Naive thymus-derived CD4-positive, alpha-beta T cell (primary cell): ENCODE results near the gene WNT3A. TPM values are rescaled to one million over a fixed set of nuclear protein-coding genes. Genes with fewer than 3 reads are reported as not detected.

Source experiments
- ATAC-seq: fragments of 150-1000 bp; cut with Tn5 transposase; 2 replicates; pipeline ENCODE4 v1.10.0; 2021; ENCODE audit warnings: mild to moderate bottlenecking, moderate library complexity
- CTCF ChIA-PET: fragments of 350-600 bp; sonication (Branson Sonifier 250); formaldehyde crosslinking; loops from one replicate; lab custom pipeline; 2021; ENCODE audit warnings: antibody characterized with exemption; lab: Charles Lee
- POLR2A ChIA-PET: fragments of 350-600 bp; sonication (Branson Sonifier 250); formaldehyde crosslinking; loops from one replicate; lab custom pipeline; 2021; ENCODE audit warnings: antibody characterized with exemption, inconsistent platforms; lab: Charles Lee
- DNase-seq, 9 donors: peaks; one replicate each; pipeline versions ENCODE4 v3.0.0 to v3.0.0-alpha.2; 2020 to 2022; ENCODE audit warnings: mixed read lengths in 1 of 9
- H3K27ac ChIP-seq: one replicate; pipeline ENCODE4 v1.7.0; 2013; ENCODE audit warnings: mild to moderate bottlenecking, low read depth, low read length, moderate library complexity
- H3K27me3 ChIP-seq, 2 donors: one replicate each; pipeline ENCODE4 v1.7.0; 2013; ENCODE audit warnings: low read length in 2 of 2, mild to moderate bottlenecking in 2 of 2, moderate library complexity in 2 of 2; ENCODE audit not compliant: control insufficient read depth in 2 of 2, insufficient read depth in 2 of 2
- H3K36me3 ChIP-seq, 3 experiments: 1 replicate in 2 of 3; 2 replicates in 1 of 3; pipeline ENCODE4 v1.7.0; 2013; ENCODE audit warnings: low read length in 3 of 3, mild to moderate bottlenecking in 3 of 3, moderate library complexity in 1 of 3; ENCODE audit not compliant: insufficient read depth in 3 of 3, control insufficient read depth in 2 of 3
- H3K4me1 ChIP-seq, 2 donors: one replicate each; pipeline ENCODE4 v1.7.0; 2013; ENCODE audit warnings: low read length in 2 of 2, mild to moderate bottlenecking in 2 of 2, moderate library complexity in 1 of 2; ENCODE audit not compliant: control insufficient read depth in 2 of 2, insufficient read depth in 2 of 2
- H3K4me3 ChIP-seq: 2 replicates; pipeline ENCODE4 v1.7.0; 2013; ENCODE audit warnings: mild to moderate bottlenecking, low read length
- H3K9me3 ChIP-seq, 3 experiments: 1 replicate in 2 of 3; 2 replicates in 1 of 3; pipeline ENCODE4 v1.7.0; 2013; ENCODE audit warnings: low read length in 3 of 3; ENCODE audit not compliant: control insufficient read depth in 2 of 3
- H3K27ac Mint-ChIP-seq, 9 donors: one replicate each; pipeline ENCODE4 v1.8.0; 2020 to 2022; ENCODE audit warnings: mixed read lengths in 9 of 9, mild to moderate bottlenecking in 8 of 9, moderate library complexity in 5 of 9, inconsistent platforms in 2 of 9
- H3K27me3 Mint-ChIP-seq, 5 donors: one replicate each; pipeline ENCODE4 v1.8.0; 2021 to 2022; ENCODE audit warnings: mixed read lengths in 5 of 5, mild to moderate bottlenecking in 1 of 5
- H3K36me3 Mint-ChIP-seq, 5 donors: one replicate each; pipeline ENCODE4 v1.8.0; 2020 to 2022; ENCODE audit warnings: mixed read lengths in 5 of 5, mild to moderate bottlenecking in 3 of 5, inconsistent platforms in 1 of 5
- H3K4me1 Mint-ChIP-seq, 7 donors: one replicate each; pipeline ENCODE4 v1.8.0; 2020 to 2022; ENCODE audit warnings: mixed read lengths in 7 of 7, mild to moderate bottlenecking in 3 of 7, inconsistent platforms in 1 of 7
- H3K4me3 Mint-ChIP-seq, 10 donors: one replicate each; pipeline ENCODE4 v1.8.0; 2020 to 2022; ENCODE audit warnings: mild to moderate bottlenecking in 10 of 10, mixed read lengths in 10 of 10, moderate library complexity in 6 of 10, inconsistent platforms in 2 of 10
- H3K9me3 Mint-ChIP-seq, 11 donors: one replicate each; pipeline ENCODE4 v1.8.0; 2020 to 2022; ENCODE audit warnings: mixed read lengths in 11 of 11, mild to moderate bottlenecking in 4 of 11, inconsistent platforms in 1 of 11, moderate library complexity in 1 of 11
- intact Hi-C, 2 donors: fragments of 100-400 bp; cut with micrococcal nuclease; formaldehyde crosslinking; loops; one replicate each; pipeline ENCODE4 v1.15.1; 2023
- polyA plus RNA-seq, 2 donors: library from polyadenylated mRNA; unstranded; fragments of 300-500 nt; fragmentation: Illumina TruSeq; gene quantifications; one replicate each; pipeline ENCODE4 v1.2.3, GENCODE V29; 2021
- total RNA-seq, 6 experiments: library from RNA in 5 of 6; stranded (reverse) in 5 of 6; gene quantifications; 1 replicate in 5 of 6; 2 replicates in 1 of 6; pipeline ENCODE4 v1.2.3 and lab custom pipeline; 2021 to 2026

The WNT3A gene
- total and polyA plus RNA-seq, 7 experiments from 2014 or later, result not detected

DNA sequence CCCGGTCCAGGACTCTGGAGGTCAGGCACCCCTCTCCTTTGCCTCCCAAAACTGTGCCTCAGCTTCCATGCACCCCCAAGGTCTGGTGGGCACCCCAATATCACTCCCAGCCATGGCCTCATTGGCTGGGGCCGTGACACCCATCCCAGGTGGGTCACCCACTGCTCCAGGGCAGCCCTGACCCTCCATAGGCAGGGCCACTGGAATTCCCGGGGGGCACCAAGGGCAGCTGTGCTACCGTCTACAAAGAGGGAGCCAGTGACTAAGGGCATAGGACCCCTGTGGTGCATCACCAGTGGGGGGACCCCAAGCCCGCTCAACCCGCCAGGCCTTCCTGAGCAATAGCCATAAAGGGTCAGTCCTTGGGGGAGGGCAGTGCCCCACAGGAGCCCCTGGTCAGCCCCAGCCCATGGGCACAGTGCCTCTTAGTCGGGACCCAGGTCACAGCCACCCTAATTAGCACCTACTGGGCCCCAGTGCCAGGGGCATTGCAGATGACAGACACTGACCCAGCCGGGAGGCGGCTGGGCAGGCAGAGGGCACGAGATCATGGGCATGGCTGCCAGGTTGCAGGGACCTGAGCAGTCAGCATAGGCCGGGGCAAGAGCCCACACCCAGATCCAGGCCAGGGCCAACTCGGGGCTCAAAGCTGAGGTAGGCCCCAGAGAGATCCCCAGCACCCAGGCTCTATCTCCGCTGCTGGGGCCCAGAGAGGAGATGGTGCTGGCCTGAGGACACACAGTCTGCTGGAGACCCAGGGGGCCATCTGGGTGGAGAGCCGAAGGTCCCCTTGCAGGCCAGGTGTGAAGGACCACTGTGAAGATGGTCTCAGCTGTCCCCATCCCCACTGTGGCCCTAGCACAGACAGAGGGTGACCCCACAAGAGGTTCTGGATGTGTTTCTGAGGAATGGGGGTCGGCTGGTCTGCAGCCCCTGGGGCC lies 56.7 kb downstream of the WNT3A start:
- no peaks in the 10 kb centered on the region for H3K36me3 ChIP-seq
- H3K4me1 ChIP-seq, result peaks cover 5 to 19% of the 10 kb centered on the region in 2 donors
- Mint-ChIP-seq H3K36me3 (peaks cover 0 to 4% (median 0%) of the 10 kb centered on the region in 5 donors), H3K27me3 (peaks cover 10 to 26% (median 17%) of the 10 kb centered on the region in 5 donors), H3K9me3 (peaks cover 0 to 3% (median 0%) of the 10 kb centered on the region in 11 donors), H3K4me3 (no peak overlapping the region), H3K27ac (no peak overlapping the region), H3K4me1 (peaks cover 6 to 11% (median 7%) of the 10 kb centered on the region in 7 donors)
- no peak overlapping the region for H3K4me3 ChIP-seq
- ChIA-PET POLR2A (interaction anchor here (1.1 kb wide), 1 partner anchor 19 kb away, joined by 3 read pairs; the partner anchor contains the start of gene ARF1), CTCF (no interaction called here)
- DNase-seq (no peak), ATAC-seq (no peak)
- peaks cover 9 to 49% of the 10 kb centered on the region in 2 donors for H3K27me3 ChIP-seq
- intact Hi-C loops, result no loop called here
- no peak overlapping the region for H3K27ac ChIP-seq
- H3K9me3 ChIP-seq, result no peaks in the 10 kb centered on the region

DNA sequence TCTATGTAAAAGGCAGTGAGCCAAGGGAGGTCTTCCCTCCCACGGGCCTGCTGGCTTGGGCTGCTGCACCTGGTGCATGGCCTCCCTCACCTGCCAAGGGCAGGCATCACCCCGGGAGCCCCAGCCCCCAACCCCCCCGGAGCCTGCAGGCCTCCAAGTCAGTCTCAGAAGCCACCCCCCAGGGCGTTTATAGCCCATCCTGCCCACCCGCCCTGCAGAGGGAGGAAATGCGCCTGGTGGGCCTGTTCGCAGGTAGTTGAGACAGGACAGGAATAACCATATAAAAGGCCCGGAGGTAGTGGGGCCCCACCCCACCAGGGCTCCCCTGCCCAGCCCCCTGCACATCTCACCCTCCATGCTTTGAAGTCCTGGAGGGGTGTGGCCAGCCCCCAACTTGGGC lies 57.5 kb downstream of the WNT3A start:
- intact Hi-C loops, result no loop called here
- H3K27ac ChIP-seq, result no peak overlapping the region
- ChIA-PET CTCF (no interaction called here), POLR2A (no interaction called here)
- DNase-seq (no peak), ATAC-seq (no peak)
- peaks cover 8 to 25% (median 16%) of the 10 kb centered on the region in 5 donors for H3K27me3 Mint-ChIP-seq
- H3K9me3 ChIP-seq, result no peaks in the 10 kb centered on the region
- no peaks in the 10 kb centered on the region for H3K36me3 ChIP-seq
- H3K4me1 ChIP-seq, result peaks cover 5 to 18% of the 10 kb centered on the region in 2 donors
- peaks cover 6 to 11% (median 7%) of the 10 kb centered on the region in 7 donors for H3K4me1 Mint-ChIP-seq
- H3K9me3 Mint-ChIP-seq, result peaks cover 0 to 3% (median 0%) of the 10 kb centered on the region in 11 donors
- H3K36me3 Mint-ChIP-seq, result peaks cover 0 to 4% (median 0%) of the 10 kb centered on the region in 5 donors
- no peak overlapping the region for H3K27ac Mint-ChIP-seq
- H3K27me3 ChIP-seq, result peaks cover 9 to 49% of the 10 kb centered on the region in 2 donors
- no peak overlapping the region for H3K4me3 Mint-ChIP-seq
- no peak overlapping the region for H3K4me3 ChIP-seq

DNA sequence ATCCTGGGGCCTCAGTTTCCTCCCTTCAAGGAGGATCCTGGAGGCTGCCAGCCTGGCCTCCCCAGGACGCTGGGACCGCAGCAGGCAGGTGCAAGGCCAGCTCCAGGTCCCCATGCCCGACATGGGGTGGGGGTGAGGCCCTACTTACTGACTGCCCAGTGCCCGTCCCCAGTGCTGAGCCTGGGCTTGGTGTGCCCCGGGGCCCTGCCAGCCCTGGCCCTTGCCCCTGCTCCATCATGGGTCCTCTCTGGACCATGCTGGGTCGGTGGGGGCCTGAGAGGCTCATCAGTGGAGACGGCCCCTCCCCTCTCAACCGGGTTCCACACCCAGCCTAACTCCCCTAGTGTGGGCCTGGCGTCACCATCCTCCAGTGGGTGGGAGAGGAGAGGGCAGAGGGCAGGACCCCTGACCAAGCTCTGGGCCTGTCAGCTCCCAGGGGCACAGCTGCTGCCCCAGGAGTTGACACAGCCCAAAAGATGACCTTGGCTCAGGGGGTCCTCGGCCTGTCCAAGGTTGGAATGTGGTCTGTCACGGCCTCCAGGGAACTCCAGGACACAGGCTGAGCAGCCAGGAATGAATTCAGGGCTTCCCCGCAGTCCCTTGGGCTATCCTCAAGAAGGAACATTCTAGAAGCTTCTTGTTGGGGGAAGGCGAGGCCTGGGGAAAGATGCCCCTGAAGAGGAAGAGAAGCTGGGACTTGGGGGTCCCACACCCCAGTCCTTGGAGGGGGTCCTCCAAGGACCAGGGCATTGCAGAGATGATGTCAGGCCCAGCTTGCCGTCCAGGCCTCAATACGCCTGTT lies 58.1 kb downstream of the WNT3A start:
- Mint-ChIP-seq H3K9me3 (peaks cover 0 to 3% (median 0%) of the 10 kb centered on the region in 11 donors), H3K4me3 (peak overlapping the region in 1 of 10 donors; percentile 25), H3K27me3 (peaks cover 8 to 23% (median 16%) of the 10 kb centered on the region in 5 donors), H3K27ac (no peak overlapping the region), H3K36me3 (peaks cover 0 to 4% (median 0%) of the 10 kb centered on the region in 5 donors), H3K4me1 (peaks cover 6 to 11% (median 7%) of the 10 kb centered on the region in 7 donors)
- Histone ChIP-seq H3K4me1 (peaks cover 3 to 12% of the 10 kb centered on the region in 2 donors), H3K27me3 (peaks cover 6 to 49% of the 10 kb centered on the region in 2 donors), H3K9me3 (no peaks in the 10 kb centered on the region), H3K4me3 (no peak overlapping the region), H3K27ac (no peak overlapping the region), H3K36me3 (no peaks in the 10 kb centered on the region)
- ChIA-PET CTCF (no interaction called here), POLR2A (no interaction called here)
- intact Hi-C loops, result no loop called here
- DNase-seq, result no peak
- no peak for ATAC-seq

DNA sequence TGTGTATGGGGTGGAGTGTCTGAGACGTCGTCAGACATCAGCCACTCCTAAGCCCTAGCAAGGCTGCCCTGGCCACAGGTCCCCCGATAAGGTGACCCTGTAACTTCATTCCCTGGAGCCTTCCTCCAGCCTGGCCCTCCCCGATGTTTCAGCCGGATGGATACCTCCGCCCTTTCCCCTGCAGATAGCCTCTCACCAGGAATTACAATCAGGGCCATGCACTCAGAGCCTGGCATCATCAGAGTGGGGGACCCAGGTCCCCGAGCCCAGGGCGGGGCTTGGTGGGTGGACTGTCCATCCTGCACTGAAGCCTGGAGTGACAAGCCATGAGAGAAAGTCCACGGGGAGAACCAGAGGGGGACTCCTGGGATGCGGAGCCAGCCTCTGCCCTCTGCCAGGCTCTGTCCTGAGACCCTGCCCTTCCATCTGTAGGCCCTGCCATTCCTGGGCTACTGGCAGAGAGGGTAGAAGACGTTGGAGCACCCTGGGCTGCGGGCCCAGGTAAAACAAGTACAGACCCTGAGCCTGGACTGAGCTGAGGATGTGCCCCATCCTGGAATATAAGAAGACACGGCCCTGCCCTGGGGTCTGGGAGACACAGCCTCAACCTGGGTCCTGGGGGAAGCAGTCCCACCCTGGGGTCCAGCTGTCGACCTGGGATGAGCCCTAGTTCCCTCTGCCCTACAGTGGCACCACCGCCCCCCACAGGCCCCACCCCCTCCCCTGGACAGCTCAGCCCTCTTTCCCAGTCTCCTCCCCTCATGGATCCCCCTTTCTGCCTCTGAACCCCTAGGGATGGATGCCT lies 58.9 kb downstream of the WNT3A start:
- peaks cover 0 to 3% (median 0%) of the 10 kb centered on the region in 11 donors for H3K9me3 Mint-ChIP-seq
- intact Hi-C loops, result no loop called here
- no peak overlapping the region for H3K4me3 ChIP-seq
- H3K27me3 ChIP-seq, result peaks cover 4 to 46% of the 10 kb centered on the region in 2 donors
- POLR2A ChIA-PET, result no interaction called here
- no peak overlapping the region for H3K4me3 Mint-ChIP-seq
- no peaks in the 10 kb centered on the region for H3K36me3 ChIP-seq
- CTCF ChIA-PET, result no interaction called here
- H3K9me3 ChIP-seq, result no peaks in the 10 kb centered on the region
- H3K27ac Mint-ChIP-seq, result no peak overlapping the region
- DNase-seq, result no peak
- peaks cover 7 to 23% (median 12%) of the 10 kb centered on the region in 5 donors for H3K27me3 Mint-ChIP-seq
- peaks cover 4 to 7% (median 6%) of the 10 kb centered on the region in 7 donors for H3K4me1 Mint-ChIP-seq
- H3K36me3 Mint-ChIP-seq, result peaks cover 0 to 4% (median 0%) of the 10 kb centered on the region in 5 donors
- H3K27ac ChIP-seq, result no peak overlapping the region
- H3K4me1 ChIP-seq, result peaks cover 0 to 4% of the 10 kb centered on the region in 2 donors
- no peak for ATAC-seq

DNA sequence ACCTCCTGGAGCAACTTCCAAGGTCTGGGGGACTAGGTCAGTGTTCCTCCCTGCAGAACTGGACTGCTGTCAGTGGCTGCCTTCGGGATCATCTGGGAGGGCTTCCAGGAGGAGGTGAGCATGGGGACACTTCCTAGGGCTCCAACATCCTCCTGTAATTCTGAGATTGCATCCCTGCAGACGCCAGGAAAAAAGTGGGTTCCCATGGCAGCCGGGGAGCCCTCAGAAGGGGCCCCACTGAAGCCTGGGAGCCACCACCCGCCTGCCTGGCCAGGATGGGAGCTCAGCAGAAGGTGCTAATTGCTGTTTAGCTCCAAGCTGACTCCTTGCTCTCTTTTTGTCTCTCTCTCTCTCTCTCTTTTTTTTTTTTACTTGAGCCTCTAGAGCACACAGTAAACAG lies 59.6 kb downstream of the WNT3A start:
- Mint-ChIP-seq H3K27me3 (peaks cover under 1 to 17% (median 6%) of the 10 kb centered on the region in 5 donors), H3K4me3 (no peak overlapping the region), H3K4me1 (peaks cover 0 to 3% (median 0%) of the 10 kb centered on the region in 7 donors), H3K36me3 (no peaks in the 10 kb centered on the region), H3K9me3 (peaks cover 0 to 2% (median 0%) of the 10 kb centered on the region in 11 donors), H3K27ac (no peak overlapping the region)
- no peaks in the 10 kb centered on the region for H3K36me3 ChIP-seq
- no peak overlapping the region for H3K4me3 ChIP-seq
- no peaks in the 10 kb centered on the region for H3K9me3 ChIP-seq
- intact Hi-C loops, result no loop called here
- H3K4me1 ChIP-seq, result no peaks in the 10 kb centered on the region
- POLR2A ChIA-PET, result interaction anchor here (0.6 kb wide), 1 partner anchor 16 kb away, joined by 3 read pairs; the partner anchor contains the start of gene ARF1
- peaks cover under 1 to 40% of the 10 kb centered on the region in 2 donors for H3K27me3 ChIP-seq
- CTCF ChIA-PET, result no interaction called here
- DNase-seq (no peak), ATAC-seq (no peak)
- no peak overlapping the region for H3K27ac ChIP-seq
